Nephron progenitor cell (in vitro differentiated cells): Measurements from ENCODE around the gene CFAP74.

Source experiments
- DNase-seq: peaks from one replicate; pipeline ENCODE4 v3.0.0; 2021
- H3K27ac Mint-ChIP-seq: 2 replicates; pipeline ENCODE4 v1.8.0; 2021; ENCODE audit warnings: mild to moderate bottlenecking, moderate library complexity, mixed read lengths
- H3K27me3 Mint-ChIP-seq: 2 replicates; pipeline ENCODE4 v1.8.0; 2021; ENCODE audit warnings: mild to moderate bottlenecking, low read depth, mixed read lengths; ENCODE audit not compliant: poor library complexity
- H3K36me3 Mint-ChIP-seq: 2 replicates; pipeline ENCODE4 v1.8.0; 2021; ENCODE audit warnings: low read depth, mixed read lengths
- H3K4me1 Mint-ChIP-seq: 2 replicates; pipeline ENCODE4 v1.8.0; 2021; ENCODE audit warnings: mixed read lengths
- H3K4me3 Mint-ChIP-seq: 2 replicates; pipeline ENCODE4 v1.8.0; 2021; ENCODE audit warnings: mild to moderate bottlenecking, moderate library complexity, mixed read lengths
- H3K9me3 Mint-ChIP-seq: 2 replicates; pipeline ENCODE4 v1.8.0; 2021; ENCODE audit warnings: mild to moderate bottlenecking, moderate library complexity, mixed read lengths
- CTCF ChIP-seq: fragments of 200-600 bp; sonication (generic); IDR thresholded peaks from 2 replicates; pipeline ENCODE4 v1.5.0; 2021; ENCODE audit warnings: antibody characterized with exemption

CFAP74 gene

GRCh38 chr1:1929102-1929638, 74.4 kb downstream of the CFAP74 start:
- Mint-ChIP-seq H3K4me3 (no peak overlapping the region), H3K27ac (no peak overlapping the region), H3K27me3 (peaks cover 4% of the 10 kb centered on the region), H3K4me1 (peaks cover 6% of the 10 kb centered on the region), H3K36me3 (no peaks in the 10 kb centered on the region), H3K9me3 (peaks cover 9% of the 10 kb centered on the region)
- TF ChIP-seq CTCF, result no peak
- DNase-seq, result no peak

GRCh38 chr1:1928231-1929101, 75.1 kb downstream of the CFAP74 start:
- H3K4me1 Mint-ChIP-seq, result peaks cover 6% of the 10 kb centered on the region
- no peaks in the 10 kb centered on the region for H3K36me3 Mint-ChIP-seq
- H3K27ac Mint-ChIP-seq, result no peak overlapping the region
- peaks cover 2% of the 10 kb centered on the region for H3K9me3 Mint-ChIP-seq
- no peak overlapping the region for H3K4me3 Mint-ChIP-seq
- peaks cover 4% of the 10 kb centered on the region for H3K27me3 Mint-ChIP-seq
- no peak for TF ChIP-seq CTCF
- no peak for DNase-seq

- H3K9me3 Mint-ChIP-seq, result no peaks in the 10 kb centered on the region
- peaks cover 10% of the 10 kb centered on the region for H3K4me1 Mint-ChIP-seq
- no peaks in the 10 kb centered on the region for H3K36me3 Mint-ChIP-seq
- no peak for DNase-seq
- H3K4me3 Mint-ChIP-seq, result no peak overlapping the region
- H3K27ac Mint-ChIP-seq, result no peak overlapping the region
- TF ChIP-seq CTCF, result no peak
- H3K27me3 Mint-ChIP-seq, result peaks cover 4% of the 10 kb centered on the region
These were observed 75.8 kb downstream of the CFAP74 start for GRCh38 chr1:1927751-1928150.

- H3K9me3 Mint-ChIP-seq, result no peaks in the 10 kb centered on the region
- H3K36me3 Mint-ChIP-seq, result no peaks in the 10 kb centered on the region
- no peak for TF ChIP-seq CTCF
- peaks cover 12% of the 10 kb centered on the region for H3K4me1 Mint-ChIP-seq
- peaks cover 4% of the 10 kb centered on the region for H3K27me3 Mint-ChIP-seq
- DNase-seq, result no peak
- no peak overlapping the region for H3K27ac Mint-ChIP-seq
- no peak overlapping the region for H3K4me3 Mint-ChIP-seq
These were observed 76.5 kb downstream of the CFAP74 start for GRCh38 chr1:1926886-1927660.

- DNase-seq, result no peak
- peaks cover 4% of the 10 kb centered on the region for H3K27me3 Mint-ChIP-seq
- no peak for TF ChIP-seq CTCF
- H3K27ac Mint-ChIP-seq, result no peak overlapping the region
- no peaks in the 10 kb centered on the region for H3K36me3 Mint-ChIP-seq
- no peak overlapping the region for H3K4me3 Mint-ChIP-seq
- peaks cover 12% of the 10 kb centered on the region for H3K4me1 Mint-ChIP-seq
- H3K9me3 Mint-ChIP-seq, result no peaks in the 10 kb centered on the region
These were observed 77.2 kb downstream of the CFAP74 start for GRCh38 chr1:1926346-1926811.
